ENCODE measurements around the gene TKT. TPM values are rescaled to one million over a fixed set of nuclear protein-coding genes. Genes with fewer than 3 reads are reported as not detected.

TKT gene
- polyA plus RNA-seq, 1 donor from 2014 or later = 194 TPM

GRCh38 chr3:53218131-53218530, 37.7 kb downstream of the TKT start:
- no peak overlapping the region for H3K27ac ChIP-seq (ENCODE audit: low read length)
- no peak for TF ChIP-seq TAF1 (IDR thresholded peaks at IDR 0.05; ENCODE audit: low read depth)
- no peak for TF ChIP-seq EP300 (conservative IDR thresholded peaks at IDR 0.05; ENCODE audit: poor library complexity, severe bottlenecking)
- TF ChIP-seq EZH2 (IDR thresholded peaks at IDR 0.05; ENCODE audit: borderline replicate concordance, insufficient read depth, low read length, poor library complexity, severe bottlenecking) = no peak
- no peak for TF ChIP-seq POLR2AphosphoS5 (IDR thresholded peaks at IDR 0.05)
- TF ChIP-seq REST (IDR thresholded peaks at IDR 0.05; ENCODE audit: borderline replicate concordance) = no peak
- TF ChIP-seq CTCF (IDR thresholded peaks at IDR 0.05; ENCODE audit: poor library complexity, severe bottlenecking) = no peak
- TF ChIP-seq SMC3 (conservative IDR thresholded peaks at IDR 0.05; ENCODE audit: poor library complexity) = no peak
- no peak for TF ChIP-seq MXI1 (conservative IDR thresholded peaks at IDR 0.05; ENCODE audit: poor library complexity, severe bottlenecking)
- TF ChIP-seq RAD21 (conservative IDR thresholded peaks at IDR 0.05) = no peak

GRCh38 chr3:53217175-53217574, 38.6 kb downstream of the TKT start:
- H3K27ac ChIP-seq (ENCODE audit: low read length) = no peak overlapping the region
- H3K9me3 ChIP-seq (ENCODE audit: low read length) = no peaks in the 10 kb centered on the region
- H3K79me2 ChIP-seq (replicated peaks; ENCODE audit: insufficient read depth, low read length) = no peaks in the 10 kb centered on the region
- no peaks in the 10 kb centered on the region for H4K20me1 ChIP-seq (ENCODE audit: insufficient read depth)
- no peak overlapping the region for H3K4me3 ChIP-seq (ENCODE audit: low read length)
- H2AFZ ChIP-seq (ENCODE audit: low read depth, low read length) = no peak overlapping the region
- H3K27me3 ChIP-seq (ENCODE audit: insufficient read depth, low read depth, low read length) = no peaks in the 10 kb centered on the region
- no peak for TF ChIP-seq CTCF (IDR thresholded peaks at IDR 0.05; ENCODE audit: poor library complexity, severe bottlenecking)
- no peak for TF ChIP-seq RAD21 (conservative IDR thresholded peaks at IDR 0.05)
- TF ChIP-seq POLR2AphosphoS5 (IDR thresholded peaks at IDR 0.05) = no peak
- no peak for TF ChIP-seq MXI1 (conservative IDR thresholded peaks at IDR 0.05; ENCODE audit: poor library complexity, severe bottlenecking)
- no peak for TF ChIP-seq EP300 (conservative IDR thresholded peaks at IDR 0.05; ENCODE audit: poor library complexity, severe bottlenecking)
- TF ChIP-seq SMC3 (conservative IDR thresholded peaks at IDR 0.05; ENCODE audit: poor library complexity) = no peak
- TF ChIP-seq REST (IDR thresholded peaks at IDR 0.05; ENCODE audit: borderline replicate concordance) = no peak
- no peak for TF ChIP-seq TAF1 (IDR thresholded peaks at IDR 0.05; ENCODE audit: low read depth)
- no peak for TF ChIP-seq EZH2 (IDR thresholded peaks at IDR 0.05; ENCODE audit: borderline replicate concordance, insufficient read depth, low read length, poor library complexity, severe bottlenecking)
- no peaks in the 10 kb centered on the region for H3F3A ChIP-seq (ENCODE audit: insufficient read depth, low read length, poor library complexity, severe bottlenecking)
- no peak overlapping the region for H3K9ac ChIP-seq (ENCODE audit: low read length)
- no peak overlapping the region for H3K4me2 ChIP-seq (ENCODE audit: low read length)
- H3K36me3 ChIP-seq (ENCODE audit: insufficient read depth, low read length) = no peaks in the 10 kb centered on the region
- no peaks in the 10 kb centered on the region for H3K9me2 ChIP-seq (ENCODE audit: insufficient read depth, low read length)

More at GRCh38 chr3:53218131-53218530, 37.7 kb downstream of the TKT start:
- H2AFZ ChIP-seq (ENCODE audit: low read depth, low read length) = no peak overlapping the region
- H3K36me3 ChIP-seq (ENCODE audit: insufficient read depth, low read length) = no peaks in the 10 kb centered on the region
- H4K20me1 ChIP-seq (ENCODE audit: insufficient read depth) = no peaks in the 10 kb centered on the region
- no peak overlapping the region for H3K4me3 ChIP-seq (ENCODE audit: low read length)
- no peak overlapping the region for H3K4me2 ChIP-seq (ENCODE audit: low read length)
- H3K79me2 ChIP-seq (replicated peaks; ENCODE audit: insufficient read depth, low read length) = no peaks in the 10 kb centered on the region
- H3K9me3 ChIP-seq (ENCODE audit: low read length) = no peaks in the 10 kb centered on the region
- no peaks in the 10 kb centered on the region for H3K9me2 ChIP-seq (ENCODE audit: insufficient read depth, low read length)
- H3K9ac ChIP-seq (ENCODE audit: low read length) = no peak overlapping the region
- H3F3A ChIP-seq (ENCODE audit: insufficient read depth, low read length, poor library complexity, severe bottlenecking) = no peaks in the 10 kb centered on the region
- no peaks in the 10 kb centered on the region for H3K27me3 ChIP-seq (ENCODE audit: insufficient read depth, low read depth, low read length)

Measured in neural cell (in vitro differentiated cells).